ENCODE measurements around the gene SENP3.

DNA sequence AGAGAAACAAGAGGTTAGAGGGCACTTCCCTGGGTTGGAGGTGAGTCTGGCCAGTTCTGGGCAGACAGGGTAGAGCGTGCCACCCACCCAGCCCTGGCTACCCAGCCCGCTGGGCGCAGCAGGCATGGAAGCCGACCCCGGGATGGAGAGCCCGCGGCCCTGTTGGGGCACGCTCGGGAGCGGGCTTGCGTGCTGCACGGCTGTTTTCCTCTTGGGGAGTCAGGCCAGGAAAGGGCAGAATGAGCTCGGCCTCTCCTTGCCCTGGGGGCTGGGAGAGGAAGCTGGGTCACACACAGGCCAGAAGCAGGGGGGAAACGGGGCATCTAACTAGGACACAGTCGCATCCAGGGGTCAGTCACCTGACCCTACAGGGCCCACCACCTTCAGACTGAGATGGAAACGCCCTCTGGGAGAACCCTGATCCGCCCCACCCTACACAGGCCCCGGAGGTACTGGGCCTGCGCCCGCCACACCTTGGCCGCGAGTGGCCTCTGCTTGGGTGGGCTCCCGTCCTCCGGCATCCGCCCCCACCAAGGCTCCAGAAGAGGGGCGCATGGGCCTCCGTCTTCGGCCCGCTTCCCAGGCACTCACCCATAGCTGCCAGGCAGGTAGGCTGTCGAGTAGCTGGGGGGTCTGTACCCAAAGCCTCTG, 27.0 kb downstream of the SENP3 start:
- TF ChIP-seq, protein P1, sequence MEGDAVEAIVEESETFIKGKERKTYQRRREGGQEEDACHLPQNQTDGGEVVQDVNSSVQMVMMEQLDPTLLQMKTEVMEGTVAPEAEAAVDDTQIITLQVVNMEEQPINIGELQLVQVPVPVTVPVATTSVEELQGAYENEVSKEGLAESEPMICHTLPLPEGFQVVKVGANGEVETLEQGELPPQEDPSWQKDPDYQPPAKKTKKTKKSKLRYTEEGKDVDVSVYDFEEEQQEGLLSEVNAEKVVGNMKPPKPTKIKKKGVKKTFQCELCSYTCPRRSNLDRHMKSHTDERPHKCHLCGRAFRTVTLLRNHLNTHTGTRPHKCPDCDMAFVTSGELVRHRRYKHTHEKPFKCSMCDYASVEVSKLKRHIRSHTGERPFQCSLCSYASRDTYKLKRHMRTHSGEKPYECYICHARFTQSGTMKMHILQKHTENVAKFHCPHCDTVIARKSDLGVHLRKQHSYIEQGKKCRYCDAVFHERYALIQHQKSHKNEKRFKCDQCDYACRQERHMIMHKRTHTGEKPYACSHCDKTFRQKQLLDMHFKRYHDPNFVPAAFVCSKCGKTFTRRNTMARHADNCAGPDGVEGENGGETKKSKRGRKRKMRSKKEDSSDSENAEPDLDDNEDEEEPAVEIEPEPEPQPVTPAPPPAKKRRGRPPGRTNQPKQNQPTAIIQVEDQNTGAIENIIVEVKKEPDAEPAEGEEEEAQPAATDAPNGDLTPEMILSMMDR (IDR thresholded peaks at IDR 0.05; ENCODE audit: low read depth, low read length, missing input control): no peak
- TF ChIP-seq YY1 (IDR thresholded peaks at IDR 0.05) (no peak), EGR1 (IDR thresholded peaks at IDR 0.05; ENCODE audit: low read depth in 2 of 2) (no peak)

Data from liver (tissue), 3 donors.